ENCODE data around the gene RPLP1. TPM values are rescaled to one million over a fixed set of nuclear protein-coding genes. Genes with fewer than 3 reads are reported as not detected.
"Not testable (repeated sequence)": the region's sequence is repeated elsewhere in the genome, so short reads cannot be mapped to it uniquely, and the experiment has no call there.

RPLP1 gene
- total RNA-seq, 1 donor from 2014 or later, result 1,580 TPM

GRCh38 chr15:69436951-69437350 is 15.7 kb upstream of the RPLP1 start:
- H3K4me1 Mint-ChIP-seq (ENCODE audit: unreplicated experiment), result peaks cover 10% of the 10 kb centered on the region
- no peaks in the 10 kb centered on the region for H3K27me3 Mint-ChIP-seq (ENCODE audit: unreplicated experiment)
- no peak overlapping the region for H3K4me3 Mint-ChIP-seq (ENCODE audit: unreplicated experiment)
- H3K36me3 Mint-ChIP-seq (ENCODE audit: unreplicated experiment), result peaks cover 14% of the 10 kb centered on the region
- no peak for TF ChIP-seq CTCF (IDR thresholded peaks at IDR 0.05)
- no peak for DNase-seq (ENCODE audit: extremely low spot score, unreplicated experiment)
- no peaks in the 10 kb centered on the region for H3K9me3 Mint-ChIP-seq (ENCODE audit: unreplicated experiment)
- no peak overlapping the region for H3K27ac Mint-ChIP-seq (ENCODE audit: unreplicated experiment)

GRCh38 chr15:69439623-69440022 is 13.0 kb upstream of the RPLP1 start:
- no peak for DNase-seq (ENCODE audit: extremely low spot score, unreplicated experiment)
- no peak for TF ChIP-seq CTCF (IDR thresholded peaks at IDR 0.05)
- H3K27ac Mint-ChIP-seq (ENCODE audit: unreplicated experiment), result no peak overlapping the region
- H3K4me3 Mint-ChIP-seq (ENCODE audit: unreplicated experiment), result no peak overlapping the region
- no peaks in the 10 kb centered on the region for H3K27me3 Mint-ChIP-seq (ENCODE audit: unreplicated experiment)
- H3K36me3 Mint-ChIP-seq (ENCODE audit: unreplicated experiment), result peaks cover 11% of the 10 kb centered on the region
- H3K9me3 Mint-ChIP-seq (ENCODE audit: unreplicated experiment), result no peaks in the 10 kb centered on the region
- H3K4me1 Mint-ChIP-seq (ENCODE audit: unreplicated experiment), result peaks cover 18% of the 10 kb centered on the region

GRCh38 chr15:69443032-69443611 is 9.5 kb upstream of the RPLP1 start:
- TF ChIP-seq CTCF (IDR thresholded peaks at IDR 0.05), result no peak
- H3K4me1 Mint-ChIP-seq (ENCODE audit: unreplicated experiment), result peaks cover 12% of the 10 kb centered on the region
- H3K36me3 Mint-ChIP-seq (ENCODE audit: unreplicated experiment), result peaks cover 2% of the 10 kb centered on the region
- H3K27ac Mint-ChIP-seq (ENCODE audit: unreplicated experiment), result peak overlapping the region; percentile 31
- no peak for DNase-seq (ENCODE audit: extremely low spot score, unreplicated experiment)
- no peak overlapping the region for H3K4me3 Mint-ChIP-seq (ENCODE audit: unreplicated experiment)
- H3K27me3 Mint-ChIP-seq (ENCODE audit: unreplicated experiment), result no peaks in the 10 kb centered on the region
- H3K9me3 Mint-ChIP-seq (ENCODE audit: unreplicated experiment), result no peaks in the 10 kb centered on the region

GRCh38 chr15:69444686-69445085 is 7.9 kb upstream of the RPLP1 start:
- DNase-seq (ENCODE audit: extremely low spot score, unreplicated experiment), result no peak
- no peak for TF ChIP-seq CTCF (IDR thresholded peaks at IDR 0.05)
- H3K27ac Mint-ChIP-seq (ENCODE audit: unreplicated experiment), result no peak overlapping the region
- peaks cover 8% of the 10 kb centered on the region for H3K4me1 Mint-ChIP-seq (ENCODE audit: unreplicated experiment)
- no peaks in the 10 kb centered on the region for H3K27me3 Mint-ChIP-seq (ENCODE audit: unreplicated experiment)
- no peak overlapping the region for H3K4me3 Mint-ChIP-seq (ENCODE audit: unreplicated experiment)
- H3K36me3 Mint-ChIP-seq (ENCODE audit: unreplicated experiment), result no peaks in the 10 kb centered on the region
- no peaks in the 10 kb centered on the region for H3K9me3 Mint-ChIP-seq (ENCODE audit: unreplicated experiment)

GRCh38 chr15:69446953-69447352 is 5.7 kb upstream of the RPLP1 start:
- Mint-ChIP-seq H3K4me1 (ENCODE audit: unreplicated experiment) (peaks cover 14% of the 10 kb centered on the region), H3K27ac (ENCODE audit: unreplicated experiment) (no peak overlapping the region), H3K27me3 (ENCODE audit: unreplicated experiment) (no peaks in the 10 kb centered on the region), H3K36me3 (ENCODE audit: unreplicated experiment) (no peaks in the 10 kb centered on the region), H3K9me3 (ENCODE audit: unreplicated experiment) (no peaks in the 10 kb centered on the region), H3K4me3 (ENCODE audit: unreplicated experiment) (no peak overlapping the region)
- no peak for DNase-seq (ENCODE audit: extremely low spot score, unreplicated experiment)
- TF ChIP-seq CTCF (IDR thresholded peaks at IDR 0.05), result no peak

GRCh38 chr15:69450221-69450620 is 2.4 kb upstream of the RPLP1 start:
- not testable (repeated sequence) for H3K27ac Mint-ChIP-seq (ENCODE audit: unreplicated experiment); H3K4me3 Mint-ChIP-seq (ENCODE audit: unreplicated experiment); DNase-seq (ENCODE audit: extremely low spot score, unreplicated experiment); H3K27me3 Mint-ChIP-seq (ENCODE audit: unreplicated experiment); H3K9me3 Mint-ChIP-seq (ENCODE audit: unreplicated experiment)
- Mint-ChIP-seq H3K4me1 (ENCODE audit: unreplicated experiment) (peaks cover 31% of the 10 kb centered on the region), H3K36me3 (ENCODE audit: unreplicated experiment) (peaks cover 16% of the 10 kb centered on the region)
